ENCODE data around the gene BPNT1. TPM values are rescaled to one million over a fixed set of nuclear protein-coding genes. Genes with fewer than 3 reads are reported as not detected.
"Not testable (repeated sequence)": the region's sequence is repeated elsewhere in the genome, so short reads cannot be mapped to it uniquely, and the experiment has no call there.

The BPNT1 gene
- 10 to 100 TPM; 21.7 to 25.9 (median 23.7) TPM for polyA plus RNA-seq (ENCODE audit: insufficient read length in 10 of 10)
- long read RNA-seq, donor 1, partial matches to known transcripts = 0 of 2 reads
- long read RNA-seq, donor 1, other reads (novel, unspliced or antisense) = 0 of 2 reads
- long read RNA-seq, donor 2, partial matches to known transcripts = 0 of 2 reads
- long read RNA-seq, donor 2, other reads (novel, unspliced or antisense) = 0 of 2 reads
- long read RNA-seq, donor 3 = 0 reads
- long read RNA-seq, donor 4, partial matches to known transcripts = 0 of 2 reads
- long read RNA-seq, donor 4, other reads (novel, unspliced or antisense) = 0 of 2 reads
- long read RNA-seq, donor 5 = 0 reads
- long read RNA-seq, donor 6, partial matches to known transcripts = 5 of 7 reads
- long read RNA-seq, donor 6, other reads (novel, unspliced or antisense) = 0 of 7 reads
- long read RNA-seq, donor 7, partial matches to known transcripts = 0 of 1 reads
- long read RNA-seq, donor 7, other reads (novel, unspliced or antisense) = 0 of 1 reads
- long read RNA-seq, donor 8, partial matches to known transcripts = 8 of 11 reads
- long read RNA-seq, donor 8, other reads (novel, unspliced or antisense) = 0 of 11 reads
- long read RNA-seq, donor 9 = 0 reads

DNA sequence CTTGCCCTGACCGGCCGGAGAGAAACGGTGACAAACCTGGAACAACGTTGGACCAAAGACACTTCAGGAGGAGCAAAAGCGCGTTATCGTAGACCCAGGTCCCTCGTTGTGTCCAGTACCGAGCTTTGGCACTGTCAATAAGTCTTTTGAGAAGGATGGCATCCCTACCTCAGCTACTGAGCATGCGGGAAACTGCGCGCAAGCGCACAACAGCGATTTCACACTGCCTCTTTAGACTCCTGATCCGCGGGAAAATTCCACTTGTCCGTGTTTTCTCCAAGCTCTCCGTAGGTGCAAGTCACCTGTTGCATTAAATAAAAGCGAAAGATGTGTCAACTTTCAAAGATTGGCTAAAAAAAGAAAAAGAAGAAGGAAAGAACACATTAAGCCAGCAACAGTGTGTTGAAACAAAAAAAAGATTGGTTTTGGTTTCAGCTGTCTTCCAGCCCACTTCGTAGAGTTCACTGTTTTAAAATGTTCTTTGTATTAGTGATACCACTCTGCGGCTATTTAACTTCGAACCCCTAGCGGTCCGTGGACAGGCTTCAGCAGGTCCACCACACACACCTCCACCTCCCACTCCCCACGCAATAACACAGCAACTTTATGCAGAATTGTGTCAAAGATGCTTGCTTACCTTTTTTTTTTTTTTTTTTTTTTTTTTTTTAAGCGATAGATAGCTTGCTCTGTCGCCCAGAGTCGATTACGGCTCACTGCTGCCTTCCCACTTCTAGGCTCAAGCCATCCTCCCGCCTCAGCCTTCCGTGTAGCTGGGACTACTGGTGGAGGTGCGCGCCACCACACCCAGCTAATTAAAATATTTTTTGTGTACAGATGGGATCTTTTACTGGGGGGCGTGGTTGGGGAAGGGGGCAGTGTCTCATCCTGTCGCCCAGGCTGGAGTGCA is at the start of gene BPNT1:
Gene BPNT1, minus strand, starts transcription at position 139 of the 907 bp plus-strand sequence. CDS start 9,942 bp downstream, outside the sequence.
- peak; percentile 94 to 97 (median 96) for DNase-seq

DNA sequence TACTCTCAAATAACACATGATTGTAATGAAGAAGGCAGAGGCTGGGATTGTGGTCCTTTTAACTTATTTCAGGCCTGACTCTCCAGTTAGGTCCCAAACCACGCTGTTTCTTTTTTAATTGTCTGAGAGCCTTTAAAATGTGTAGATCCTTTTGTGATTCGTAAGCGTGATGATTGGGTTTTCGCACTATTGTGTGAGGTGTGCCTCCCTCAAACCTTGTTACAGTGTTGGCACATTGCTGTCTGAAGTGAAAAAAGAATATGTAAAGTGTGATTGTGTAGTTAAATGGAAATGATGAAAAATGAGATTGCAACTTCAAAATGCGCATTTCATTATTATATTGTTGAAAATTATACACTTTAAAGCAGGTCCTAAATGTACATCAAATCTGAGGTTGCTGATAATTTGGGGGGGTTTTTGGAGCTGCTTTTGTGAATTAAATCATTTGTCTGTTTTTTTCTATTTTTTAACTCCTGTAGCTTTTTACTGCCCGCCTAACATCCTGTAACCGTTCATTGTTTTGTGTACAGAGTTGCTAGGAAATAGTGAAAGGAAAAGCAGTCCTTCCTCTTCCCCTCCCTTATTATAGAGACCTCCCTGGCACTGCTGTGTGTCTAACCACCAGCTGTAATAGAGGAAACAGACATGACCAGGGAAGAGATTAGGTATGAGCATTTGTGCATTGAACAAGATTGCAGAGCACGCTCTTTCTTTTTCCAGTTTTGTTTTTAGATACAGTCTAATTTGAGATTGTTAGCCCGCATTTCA is 47.6 kb upstream of the BPNT1 start:
- DNase-seq = peak in 2 of 3 donors; percentile 30 to 48

GRCh38 chr1:220135755-220136154 is 46.2 kb upstream of the BPNT1 start:
- DNase-seq = no peak

DNA sequence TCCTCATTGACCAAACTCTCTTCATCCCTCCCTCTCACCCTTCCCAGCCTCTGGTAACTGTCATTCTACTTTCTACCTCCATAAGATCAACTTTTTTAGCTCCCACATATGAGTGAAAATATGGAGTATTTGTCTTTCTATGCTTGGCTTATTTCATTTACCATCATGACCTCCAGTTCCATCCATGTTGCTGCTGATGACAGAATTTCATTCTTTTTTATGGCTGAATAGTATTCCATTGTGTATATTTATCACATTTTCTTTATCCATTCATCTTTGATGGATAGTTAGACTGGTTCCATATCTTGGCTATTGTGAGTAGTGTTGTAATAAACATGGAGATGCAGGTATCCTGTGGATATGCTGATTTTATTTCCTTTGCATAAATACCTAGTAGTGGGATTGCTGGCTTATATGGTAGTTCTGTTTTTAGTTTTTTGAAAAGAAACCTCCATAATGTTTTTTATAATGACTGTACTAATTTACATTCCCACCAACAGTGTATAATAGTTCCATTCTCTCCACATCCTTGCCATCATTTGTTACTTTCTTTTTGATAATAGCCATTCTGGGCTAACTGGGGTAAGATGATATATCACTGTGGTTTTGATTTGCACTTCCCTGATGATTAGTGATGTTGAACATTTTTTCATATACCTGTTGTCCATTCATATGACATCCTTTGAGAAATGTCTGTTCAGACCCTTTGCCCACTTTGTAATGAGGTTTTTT is 40.1 kb upstream of the BPNT1 start:
- DNase-seq = no peak

GRCh38 chr1:220127076-220127475 is 37.5 kb upstream of the BPNT1 start:
- DNase-seq = no peak

DNA sequence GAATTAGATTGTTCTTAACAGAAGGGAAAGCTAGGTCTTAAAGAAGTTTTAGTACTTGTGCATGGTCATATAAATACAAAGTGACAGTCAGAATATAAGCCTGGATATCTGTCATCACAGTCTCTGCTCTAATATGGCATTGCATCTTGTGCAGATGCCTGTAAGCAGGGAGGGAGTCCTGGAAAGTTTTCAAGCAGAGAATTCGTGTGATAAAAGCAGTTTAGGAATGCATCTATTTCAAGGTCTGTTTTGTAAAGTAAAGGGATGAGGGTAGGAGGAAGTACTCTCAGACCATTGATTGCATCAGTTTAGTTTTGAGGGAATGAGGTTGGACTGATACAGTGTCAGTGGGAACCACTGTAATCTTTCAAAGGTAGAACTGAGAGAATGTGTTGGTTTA is 35.0 kb upstream of the BPNT1 start:
- peak in 1 of 3 donors; percentile 16 for DNase-seq

DNA sequence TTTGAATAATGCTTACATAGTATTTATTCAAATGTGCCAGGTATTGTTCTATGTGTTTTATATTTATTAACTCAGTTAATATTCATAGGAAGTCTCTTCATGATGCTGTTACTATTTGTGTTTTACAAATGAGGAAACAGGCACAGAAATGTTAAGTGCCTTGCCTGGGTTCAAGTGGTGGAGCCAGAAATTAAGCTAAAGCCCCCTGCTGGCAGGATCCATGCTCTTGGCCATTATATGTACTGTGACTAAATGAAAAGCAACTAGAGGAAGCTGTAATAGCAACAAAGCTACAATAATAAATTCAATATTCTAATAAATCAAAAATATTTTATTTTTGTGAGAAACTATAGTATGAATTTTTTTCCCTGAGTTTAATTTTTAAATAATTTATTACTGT is 34.3 kb upstream of the BPNT1 start:
- DNase-seq = no peak

- no peak for DNase-seq
Measured at GRCh38 chr1:220123066-220123465, 33.5 kb upstream of the BPNT1 start.

DNA sequence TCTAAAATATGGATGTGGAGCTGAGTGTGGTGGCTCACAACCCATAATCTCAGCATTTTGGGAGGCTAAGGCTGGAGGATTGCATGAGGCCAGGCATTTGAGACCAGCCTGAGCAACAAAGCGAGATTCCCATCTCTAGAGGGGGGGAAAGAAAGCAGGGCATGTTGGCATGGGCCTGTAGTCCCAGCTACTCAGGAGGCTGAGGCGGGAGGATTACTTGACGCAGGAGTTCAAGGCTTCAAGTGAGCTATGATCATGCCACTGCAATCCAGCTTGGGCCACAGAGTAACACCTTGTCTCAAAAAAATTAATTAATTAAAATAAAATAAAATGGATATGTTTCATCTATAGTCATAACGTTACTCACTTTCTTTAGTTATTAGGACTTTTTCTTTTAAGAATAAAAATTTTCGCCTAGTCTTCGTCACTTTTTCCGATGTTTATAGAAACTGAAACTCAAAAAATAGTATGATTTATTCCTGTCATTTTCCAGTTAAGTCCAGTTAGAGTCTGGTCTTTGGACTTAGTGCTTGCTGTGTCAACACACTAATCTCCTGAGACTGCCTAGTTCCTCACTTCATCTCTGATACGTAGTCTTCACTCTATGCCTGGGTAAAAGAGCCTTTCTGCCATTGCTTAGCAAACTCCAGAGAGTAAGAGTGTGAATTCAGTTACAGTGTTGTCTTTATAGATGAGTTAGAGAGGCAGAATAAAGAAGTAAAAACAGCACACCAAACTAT is 32.4 kb upstream of the BPNT1 start:
- DNase-seq = no peak

DNA sequence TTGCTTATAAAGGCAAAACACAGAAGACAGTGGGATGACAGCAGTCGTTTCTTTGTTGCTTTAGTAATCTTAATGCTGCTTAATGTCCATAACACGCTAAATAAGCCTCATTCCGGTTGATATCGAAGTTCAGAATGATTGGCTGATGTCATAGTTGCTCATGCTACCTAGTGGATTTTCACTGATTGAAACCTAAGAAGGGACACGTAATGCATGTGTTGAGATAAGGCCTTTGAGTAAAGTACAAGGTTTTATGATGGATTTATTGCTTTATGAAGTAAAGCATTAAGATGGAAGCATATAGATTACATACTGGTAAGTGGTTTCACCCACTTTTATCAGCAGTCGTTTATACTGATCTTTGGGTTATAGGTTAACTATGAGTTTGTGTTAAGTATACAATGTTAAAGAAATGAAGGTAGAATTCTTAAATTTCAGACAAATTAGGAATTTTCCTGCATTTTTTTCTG is 29.5 kb upstream of the BPNT1 start:
- DNase-seq = no peak

- DNase-seq = no peak
Measured at GRCh38 chr1:220113136-220113695, 23.6 kb upstream of the BPNT1 start.

DNA sequence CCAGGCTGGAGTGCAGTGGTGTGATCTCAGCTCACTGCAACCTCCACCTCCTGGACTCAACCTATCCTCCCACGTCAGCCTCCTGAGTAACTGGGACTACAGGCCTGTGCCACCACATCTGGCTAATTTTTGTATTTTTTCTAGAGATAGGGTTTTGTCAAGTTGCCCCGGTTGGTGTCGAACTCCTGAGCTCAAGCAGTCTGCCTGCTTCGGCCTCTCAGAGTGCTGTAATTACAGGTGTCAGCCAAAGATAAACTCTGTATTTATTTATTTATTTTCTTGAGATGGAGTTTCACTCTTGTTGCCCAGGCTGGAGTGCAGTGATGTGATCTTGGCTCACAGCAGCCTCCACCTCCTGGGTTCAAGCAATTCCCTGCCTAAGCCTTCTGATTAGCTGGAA is 23.0 kb upstream of the BPNT1 start:
- DNase-seq = not testable (repeated sequence)

- DNase-seq = not testable (repeated sequence)
Measured at GRCh38 chr1:220110473-220110872, 20.9 kb upstream of the BPNT1 start.

GRCh38 chr1:220099826-220100225 is 10.2 kb upstream of the BPNT1 start:
- no peak for DNase-seq

DNA sequence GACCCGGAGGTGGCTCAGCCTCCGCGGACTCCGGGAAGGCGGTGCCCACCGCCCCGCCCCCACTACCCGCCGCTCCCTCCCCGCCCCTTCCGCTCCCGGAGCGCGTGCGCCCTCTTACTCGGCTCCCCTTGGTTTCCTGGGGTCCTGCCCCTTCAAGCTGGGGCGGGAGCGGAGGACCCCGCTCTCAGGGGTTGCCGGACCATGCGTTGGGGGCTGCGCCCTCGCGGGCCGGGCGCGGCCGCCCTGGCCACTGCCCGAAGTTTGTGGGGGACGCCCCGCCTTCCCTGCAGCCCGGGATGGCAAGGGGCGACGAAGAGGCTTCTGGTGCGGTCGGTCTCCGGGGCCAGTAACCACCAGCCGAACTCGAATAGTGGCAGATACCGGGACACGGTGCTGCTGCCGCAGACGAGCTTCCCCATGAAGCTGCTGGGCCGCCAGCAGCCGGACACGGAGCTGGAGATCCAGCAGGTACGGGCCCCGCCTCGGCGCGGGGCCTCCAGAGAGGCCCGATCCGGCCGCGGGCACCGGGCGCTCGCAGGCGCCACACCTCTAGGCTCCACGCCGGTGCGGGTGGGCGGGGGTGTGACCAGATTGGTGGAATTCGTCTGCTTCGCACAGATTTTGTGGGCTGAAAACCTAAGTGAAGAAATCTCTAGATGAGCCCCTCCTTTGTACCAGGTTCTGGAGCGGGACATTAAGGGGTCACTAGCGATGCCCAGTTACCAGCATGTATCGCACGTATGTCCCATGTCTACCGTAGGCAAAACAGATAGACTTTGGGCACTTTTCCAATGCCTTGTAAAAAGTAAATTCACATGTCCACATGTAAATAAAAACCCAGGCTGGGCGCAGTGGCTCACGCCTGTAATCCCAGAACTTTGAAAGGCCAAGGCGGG is 4.7 kb upstream of the BPNT1 start, which contains the start of gene IARS2:
Gene IARS2, plus strand, starts transcription at position 117 of the 896 bp plus-strand sequence. Its CDS starts 85 bp downstream, at position 202.
- peak; percentile 83 to 93 (median 90) for DNase-seq

GRCh38 chr1:220093361-220094015 is 3.9 kb upstream of the BPNT1 start:
- no peak for DNase-seq

DNA sequence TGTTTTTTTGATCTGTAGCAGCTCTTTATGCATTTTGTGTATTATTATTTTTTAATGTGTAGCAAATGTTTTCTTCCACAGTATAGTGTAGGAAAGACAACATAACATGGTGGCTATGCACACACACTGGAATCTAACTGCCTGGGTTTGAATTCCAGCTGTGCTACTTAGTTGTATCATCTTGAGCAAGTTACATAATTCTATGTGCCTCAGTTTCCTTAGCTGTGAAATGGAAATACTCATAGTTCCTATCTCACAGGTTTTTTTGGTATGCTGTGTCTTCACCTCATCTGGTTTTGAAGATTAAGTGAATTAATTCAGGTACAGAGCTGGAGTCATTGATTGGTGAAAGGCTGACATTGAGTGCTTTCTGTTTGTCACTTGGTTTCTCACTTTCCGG is 3.1 kb upstream of the BPNT1 start:
- no peak for DNase-seq

DNA sequence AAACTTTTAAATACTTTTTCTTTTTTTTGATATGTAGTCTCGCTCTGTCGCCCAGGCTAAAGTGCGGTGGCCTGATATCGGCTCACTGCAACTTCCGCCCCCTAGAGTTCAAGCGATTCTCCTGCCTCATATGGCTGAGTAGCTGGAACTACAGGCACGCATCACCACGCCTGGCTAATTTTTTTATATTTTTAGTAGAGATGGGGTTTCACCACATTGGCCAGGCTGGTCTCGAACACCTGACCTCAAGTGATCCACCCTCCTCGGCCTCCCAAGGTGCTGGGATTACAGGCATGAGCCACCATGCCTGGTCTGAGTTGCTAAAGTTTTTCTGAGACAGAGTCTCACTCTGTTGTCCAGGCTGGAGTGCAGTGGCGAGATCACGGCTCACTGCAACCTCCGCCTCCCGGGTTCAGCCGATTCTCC is 3.3 kb downstream of the BPNT1 start:
- not testable (repeated sequence) for DNase-seq
